ENCODE results near the gene TMEM72. TPM values are rescaled to one million over a fixed set of nuclear protein-coding genes. Genes with fewer than 3 reads are reported as not detected.

TMEM72 gene
- polyA plus RNA-seq, 3 donors, result not detected

- Histone ChIP-seq H3K4me2 (replicated peaks; ENCODE audit: extremely low read depth, low read length, poor library complexity, severe bottlenecking) (no peak overlapping the region), H3K9me3 (replicated peaks in 1 of 2; ENCODE audit: control insufficient read depth in 1 of 2, insufficient read depth in 1 of 2, low read length in 2 of 2) (no peaks in the 10 kb centered on the region), H3K4me3 (replicated peaks in 1 of 3; ENCODE audit: low read depth in 2 of 3, low read length in 3 of 3) (no peak overlapping the region), H3K9ac (ENCODE audit: insufficient read depth, low read length, poor library complexity, severe bottlenecking) (no peak overlapping the region), H3K36me3 (replicated peaks in 1 of 2; ENCODE audit: control insufficient read depth in 1 of 2, insufficient read depth in 2 of 2, low read length in 2 of 2) (no peaks in the 10 kb centered on the region), H3K27me3 (ENCODE audit: control insufficient read depth in 2 of 2, insufficient read depth in 2 of 2, low read length in 2 of 2) (no peaks in the 10 kb centered on the region), H3K27ac (ENCODE audit: low read depth in 1 of 2, low read length in 2 of 2) (no peak overlapping the region), H3K79me2 (ENCODE audit: insufficient read depth, low read length) (no peaks in the 10 kb centered on the region), H2AFZ (ENCODE audit: insufficient read depth, low read depth, low read length, poor library complexity, severe bottlenecking) (no peak overlapping the region), H3K4me1 (ENCODE audit: control insufficient read depth in 1 of 2, insufficient read depth in 2 of 2, low read length in 2 of 2) (no peaks in the 10 kb centered on the region), H4K20me1 (ENCODE audit: insufficient read depth, low read length) (no peaks in the 10 kb centered on the region)
- WGBS (ENCODE audit: insufficient coverage), result 98% methylated on average over 4 of the region's 5 CpGs
- Mint-ChIP-seq H3K27me3 (ENCODE audit: low read depth in 3 of 3) (peaks cover 0 to 3% (median 0%) of the 10 kb centered on the region in 3 donors), H3K27ac (no peak overlapping the region), H3K4me1 (peaks cover 2% of the 10 kb centered on the region), H3K36me3 (peaks cover 0 to 3% of the 10 kb centered on the region in 2 donors), H3K9me3 (peaks cover 0 to 9% (median 8%) of the 10 kb centered on the region in 7 donors), H3K4me3 (no peak overlapping the region)
- intact Hi-C loops (cut with micrococcal nuclease), result no loop called here
- TF ChIP-seq, protein P1, sequence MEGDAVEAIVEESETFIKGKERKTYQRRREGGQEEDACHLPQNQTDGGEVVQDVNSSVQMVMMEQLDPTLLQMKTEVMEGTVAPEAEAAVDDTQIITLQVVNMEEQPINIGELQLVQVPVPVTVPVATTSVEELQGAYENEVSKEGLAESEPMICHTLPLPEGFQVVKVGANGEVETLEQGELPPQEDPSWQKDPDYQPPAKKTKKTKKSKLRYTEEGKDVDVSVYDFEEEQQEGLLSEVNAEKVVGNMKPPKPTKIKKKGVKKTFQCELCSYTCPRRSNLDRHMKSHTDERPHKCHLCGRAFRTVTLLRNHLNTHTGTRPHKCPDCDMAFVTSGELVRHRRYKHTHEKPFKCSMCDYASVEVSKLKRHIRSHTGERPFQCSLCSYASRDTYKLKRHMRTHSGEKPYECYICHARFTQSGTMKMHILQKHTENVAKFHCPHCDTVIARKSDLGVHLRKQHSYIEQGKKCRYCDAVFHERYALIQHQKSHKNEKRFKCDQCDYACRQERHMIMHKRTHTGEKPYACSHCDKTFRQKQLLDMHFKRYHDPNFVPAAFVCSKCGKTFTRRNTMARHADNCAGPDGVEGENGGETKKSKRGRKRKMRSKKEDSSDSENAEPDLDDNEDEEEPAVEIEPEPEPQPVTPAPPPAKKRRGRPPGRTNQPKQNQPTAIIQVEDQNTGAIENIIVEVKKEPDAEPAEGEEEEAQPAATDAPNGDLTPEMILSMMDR (IDR thresholded peaks at IDR 0.05), result no peak
- no peak for DNase-seq
Measured at GRCh38 chr10:44921061-44921460, 9.9 kb downstream of the TMEM72 start.

GRCh38 chr10:44921506-44921905 lies 10.4 kb downstream of the TMEM72 start:
- Mint-ChIP-seq H3K9me3 (peaks cover 0 to 9% (median 8%) of the 10 kb centered on the region in 7 donors), H3K36me3 (peaks cover 0 to 3% of the 10 kb centered on the region in 2 donors), H3K27ac (no peak overlapping the region), H3K27me3 (ENCODE audit: low read depth in 3 of 3) (peaks cover 0 to 3% (median 0%) of the 10 kb centered on the region in 3 donors), H3K4me3 (no peak overlapping the region), H3K4me1 (peaks cover 2% of the 10 kb centered on the region)
- no peak overlapping the region for H3K9ac ChIP-seq (ENCODE audit: insufficient read depth, low read length, poor library complexity, severe bottlenecking)
- no peak overlapping the region for H3K4me2 ChIP-seq (replicated peaks; ENCODE audit: extremely low read depth, low read length, poor library complexity, severe bottlenecking)
- H3K4me3 ChIP-seq (replicated peaks in 1 of 3; ENCODE audit: low read depth in 2 of 3, low read length in 3 of 3), result no peak overlapping the region
- no peaks in the 10 kb centered on the region for H3K27me3 ChIP-seq (ENCODE audit: control insufficient read depth in 2 of 2, insufficient read depth in 2 of 2, low read length in 2 of 2)
- H2AFZ ChIP-seq (ENCODE audit: insufficient read depth, low read depth, low read length, poor library complexity, severe bottlenecking), result no peak overlapping the region
- H3K9me3 ChIP-seq (replicated peaks in 1 of 2; ENCODE audit: control insufficient read depth in 1 of 2, insufficient read depth in 1 of 2, low read length in 2 of 2), result no peaks in the 10 kb centered on the region
- H3K27ac ChIP-seq (ENCODE audit: low read depth in 1 of 2, low read length in 2 of 2), result no peak overlapping the region
- H3K79me2 ChIP-seq (ENCODE audit: insufficient read depth, low read length), result no peaks in the 10 kb centered on the region
- H3K4me1 ChIP-seq (ENCODE audit: control insufficient read depth in 1 of 2, insufficient read depth in 2 of 2, low read length in 2 of 2), result peaks cover 0 to under 1% of the 10 kb centered on the region in 2 donors
- TF ChIP-seq, protein P1 (IDR thresholded peaks at IDR 0.05), result no peak
- 95% methylated on average over 3 of the region's 3 CpGs for WGBS (ENCODE audit: insufficient coverage)
- DNase-seq, result no peak
- no peaks in the 10 kb centered on the region for H4K20me1 ChIP-seq (ENCODE audit: insufficient read depth, low read length)
- no peaks in the 10 kb centered on the region for H3K36me3 ChIP-seq (replicated peaks in 1 of 2; ENCODE audit: control insufficient read depth in 1 of 2, insufficient read depth in 2 of 2, low read length in 2 of 2)
- intact Hi-C loops (cut with micrococcal nuclease), result no loop called here

Data from CD14-positive monocyte (primary cell).